22Rv1 (cell line): ENCODE results near the gene FMO2.

Experiments
- ZFX ChIP-seq: fragments of 450-650 bp; IDR thresholded peaks from 2 replicates; pipeline ENCODE4 v1.6.1; 2017; ENCODE audit warnings: antibody characterized with exemption, borderline replicate concordance
- TF ChIP-seq, protein P1 (sequence below): fragments of 450-650 bp; IDR thresholded peaks from 2 replicates; pipeline ENCODE4 v1.5.1; 2017; ENCODE audit warnings: mild to moderate bottlenecking

DNA sequence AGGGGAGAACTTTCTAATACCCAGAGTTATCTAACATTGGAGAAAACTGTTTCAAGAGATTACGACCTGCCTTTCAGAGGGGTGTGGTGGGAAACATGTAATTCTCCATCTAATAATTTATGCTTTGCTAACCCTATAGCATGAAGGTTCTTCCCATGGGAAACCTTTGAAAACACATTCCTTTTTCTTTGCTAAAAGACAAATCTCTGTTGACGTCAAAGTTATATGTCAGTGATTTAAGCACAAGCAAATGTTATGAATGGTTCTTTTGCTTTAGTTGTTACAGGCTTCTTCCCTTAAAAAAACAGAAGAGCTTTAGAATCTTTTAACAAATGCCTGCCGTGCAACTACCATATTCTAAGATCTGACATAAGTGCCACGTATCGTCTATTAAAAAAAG, 19.2 kb downstream of the FMO2 start:
- TF ChIP-seq, protein P1, sequence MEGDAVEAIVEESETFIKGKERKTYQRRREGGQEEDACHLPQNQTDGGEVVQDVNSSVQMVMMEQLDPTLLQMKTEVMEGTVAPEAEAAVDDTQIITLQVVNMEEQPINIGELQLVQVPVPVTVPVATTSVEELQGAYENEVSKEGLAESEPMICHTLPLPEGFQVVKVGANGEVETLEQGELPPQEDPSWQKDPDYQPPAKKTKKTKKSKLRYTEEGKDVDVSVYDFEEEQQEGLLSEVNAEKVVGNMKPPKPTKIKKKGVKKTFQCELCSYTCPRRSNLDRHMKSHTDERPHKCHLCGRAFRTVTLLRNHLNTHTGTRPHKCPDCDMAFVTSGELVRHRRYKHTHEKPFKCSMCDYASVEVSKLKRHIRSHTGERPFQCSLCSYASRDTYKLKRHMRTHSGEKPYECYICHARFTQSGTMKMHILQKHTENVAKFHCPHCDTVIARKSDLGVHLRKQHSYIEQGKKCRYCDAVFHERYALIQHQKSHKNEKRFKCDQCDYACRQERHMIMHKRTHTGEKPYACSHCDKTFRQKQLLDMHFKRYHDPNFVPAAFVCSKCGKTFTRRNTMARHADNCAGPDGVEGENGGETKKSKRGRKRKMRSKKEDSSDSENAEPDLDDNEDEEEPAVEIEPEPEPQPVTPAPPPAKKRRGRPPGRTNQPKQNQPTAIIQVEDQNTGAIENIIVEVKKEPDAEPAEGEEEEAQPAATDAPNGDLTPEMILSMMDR = no peak
- TF ChIP-seq ZFX = no peak
